HepG2 (cell line): ENCODE results near the gene C13orf46. TPM values are rescaled to one million over a fixed set of nuclear protein-coding genes. Genes with fewer than 3 reads are reported as not detected.
"Not testable (repeated sequence)": the region's sequence is repeated elsewhere in the genome, so short reads cannot be mapped to it uniquely, and the experiment has no call there.

Experiments used
- ATAC-seq: fragments of 200-7000 bp; cut with Tn5 transposase; 3 replicates; pipeline ENCODE4 v1.9.1; 2020; ENCODE audit warnings: mild to moderate bottlenecking, moderate library complexity
- BruUV-seq: library from RNA; stranded (reverse); fragments of 400-500 nt; replicated peaks from 2 replicates; lab custom pipeline; 2021; lab: Mats Ljungman, UMichigan
- CTCF ChIA-PET: fragments of 300-600 bp; formaldehyde crosslinking; extraction: SDS; loops from one replicate; lab custom pipeline; 2021; ENCODE audit warnings: low total read pairs, inconsistent platforms, low intra/inter-chr PET ratio; lab: Yijun Ruan, JAX
- POLR2A ChIA-PET: fragments of 350-600 bp; sonication (Branson Sonifier 250); formaldehyde crosslinking; loops from one replicate; lab custom pipeline; 2020; ENCODE audit warnings: antibody characterized with exemption, inconsistent platforms; lab: Yijun Ruan, JAX
- DNase-seq: peaks from one replicate; pipeline ENCODE4 v3.0.0-alpha.2; 2015; ENCODE audit warnings: low spot score
- FAIRE-seq: peaks from 3 replicates; lab custom pipeline; 2011; peaks lifted over from hg19 to GRCh38; lab: Jason Lieb, UNC
- H2AFZ ChIP-seq: one replicate; pipeline ENCODE4 v1.6.1; 2011; ENCODE audit warnings: low read length, inconsistent platforms
- H3K27ac ChIP-seq: fragments of 300-600 bp; 3 replicates; pipeline ENCODE4 v1.8.0; 2011; ENCODE audit warnings: mixed run types, mild to moderate bottlenecking, mixed read lengths, low read length, inconsistent platforms; ENCODE audit not compliant: insufficient read depth; ENCODE audit errors: extremely low read length
- H3K27me3 ChIP-seq, 2 experiments: fragments of 200-600 bp in 1 of 2; 2 replicates in 1 of 2; 3 replicates in 1 of 2; pipeline versions ENCODE4 v1.6.0 to v1.8.0; 2011; ENCODE audit warnings: low read length in 2 of 2, mild to moderate bottlenecking in 2 of 2, moderate library complexity in 2 of 2, inconsistent platforms in 1 of 2; ENCODE audit not compliant: insufficient read depth in 2 of 2, control insufficient read depth in 1 of 2
- H3K36me3 ChIP-seq, 2 experiments: fragments of 200-600 bp in 1 of 2; replicated peaks in 1 of 2; 2 replicates in 1 of 2; 3 replicates in 1 of 2; pipeline versions ENCODE4 v1.5.1 to v1.8.0; 2011; ENCODE audit warnings: low read length in 2 of 2, inconsistent platforms in 1 of 2; ENCODE audit not compliant: insufficient read depth in 2 of 2, control insufficient read depth in 1 of 2
- H3K4me1 ChIP-seq: 2 replicates; pipeline ENCODE4 v1.5.1; 2012; ENCODE audit warnings: low read length, inconsistent platforms; ENCODE audit not compliant: insufficient read depth
- H3K4me2 ChIP-seq: 2 replicates; pipeline ENCODE4 v1.6.0; 2011; ENCODE audit warnings: low read depth, low read length, inconsistent platforms
- H3K4me3 ChIP-seq, 3 experiments: fragments of 200-600 bp in 1 of 3; sonication (generic), shearing (Covaris generic) in 1 of 3; replicated peaks in 1 of 3; 2 replicates each; pipeline ENCODE4 v1.5.1; 2011 to 2016; ENCODE audit warnings: low read length in 3 of 3, inconsistent platforms in 2 of 3, low read depth in 2 of 3, mild to moderate bottlenecking in 2 of 3, control low read depth in 1 of 3, mixed read lengths in 1 of 3; ENCODE audit not compliant: insufficient read depth in 1 of 3
- H3K79me2 ChIP-seq: one replicate; pipeline ENCODE4 v1.6.1; 2011; ENCODE audit warnings: low read length, inconsistent platforms; ENCODE audit not compliant: insufficient read depth
- H3K9ac ChIP-seq: 2 replicates; pipeline ENCODE4 v1.6.0; 2011; ENCODE audit warnings: mild to moderate bottlenecking, low read depth, low read length, inconsistent platforms; ENCODE audit not compliant: insufficient read depth
- H3K9me3 ChIP-seq: 2 replicates; pipeline ENCODE4 v1.5.1; 2012; ENCODE audit warnings: mild to moderate bottlenecking, low read length
- H4K20me1 ChIP-seq: 2 replicates; pipeline ENCODE4 v1.6.0; 2011; ENCODE audit warnings: inconsistent platforms, mild to moderate bottlenecking, low read length, moderate library complexity; ENCODE audit not compliant: insufficient read depth
- BHLHE40 ChIP-seq: IDR thresholded peaks from 2 replicates; pipeline ENCODE4 v1.6.1; 2011; ENCODE audit warnings: low read length, improper control_type of control experiment
- FOSL2 ChIP-seq: sonication (generic); formaldehyde crosslinking; IDR thresholded peaks from 2 replicates; pipeline ENCODE4 v1.4.0; 2020; ENCODE audit warnings: missing genetic modification reagents
- WGBS: methylation state at CpG from one replicate; pipeline ENCODE4 v1.1.6; 2017; ENCODE audit warnings: low lambda C conversion rate; 5-methylcytosine and 5-hydroxymethylcytosine counted together
- in situ Hi-C: cut with HindIII; loops from 2 replicates; pipeline ENCODE4 v1.10.0; 2017; ENCODE audit warnings: low pct_unique_long_range_greater_than_20kb; ENCODE audit not compliant: extremely low pct_ligation_motif_present
- intact Hi-C: fragments of 100-400 bp; cut with micrococcal nuclease; formaldehyde crosslinking; loops from one replicate; pipeline ENCODE4 v1.10.0; 2022; ENCODE audit not compliant: unreplicated experiment
- polyA plus RNA-seq, 8 experiments: library from polyadenylated mRNA; depleted of rRNA in 3 of 8; stranded (reverse) in 7 of 8; unstranded in 1 of 8; fragments of >200 nt; fragmentation: Illumina TruSeq in 4 of 8; extraction: Trizol in 4 of 8; gene quantifications; 2 replicates each; pipeline versions ENCODE4 v1.2.1 to v1.2.3, GENCODE V29; 2011 to 2016; ENCODE audit warnings: low read depth in 4 of 8, missing spikeins in 1 of 8, mixed read lengths in 1 of 8; ENCODE audit not compliant: insufficient read depth in 1 of 8
- total RNA-seq, 5 experiments: library from RNA; depleted of rRNA; stranded (reverse); fragments of >200 nt; fragmentation: Illumina TruSeq; extraction: Trizol; gene quantifications; 2 replicates each; pipeline ENCODE4 v1.2.3, GENCODE V29; 2016; ENCODE audit warnings: low read depth in 1 of 5

Gene C13orf46
- total and polyA plus RNA-seq, 2 of the 13 experiments (the other 11 are each of a cell fraction or from before 2014, with no cell fraction given), result 0.01 TPM; not detected in 1

DNA sequence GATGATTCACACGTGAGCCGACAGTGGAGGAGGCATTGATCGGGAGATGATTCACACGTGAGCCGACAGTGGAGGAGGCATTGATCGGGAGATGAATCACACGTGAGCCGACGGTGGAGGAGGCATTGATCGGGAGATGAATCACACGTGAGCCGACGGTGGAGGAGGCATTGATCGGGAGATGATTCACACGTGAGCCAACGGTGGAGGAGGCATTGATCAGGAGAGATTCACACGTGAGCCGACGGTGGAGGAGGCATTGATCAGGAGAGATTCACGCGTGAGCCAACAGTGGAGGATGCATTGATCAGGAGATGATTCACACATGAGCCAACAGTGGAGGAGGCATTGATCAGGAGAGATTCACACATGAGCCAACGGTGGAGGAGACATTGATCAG is 60.0 kb downstream of the C13orf46 start:
- H3K4me1 ChIP-seq, BruUV-seq, H3K4me3 ChIP-seq, H3K79me2 ChIP-seq, H3K9ac ChIP-seq, DNase-seq, CTCF ChIA-PET, H3K27ac ChIP-seq, H3K36me3 ChIP-seq, H2AFZ ChIP-seq, ATAC-seq, in situ Hi-C loops, FAIRE-seq, intact Hi-C loops, H3K9me3 ChIP-seq, H4K20me1 ChIP-seq, POLR2A ChIA-PET, H3K4me2 ChIP-seq: not testable (repeated sequence)
- peaks cover 2 to 26% of the 10 kb centered on the region in 2 experiments; a peak in 3 of 5 replicates for H3K27me3 ChIP-seq
- WGBS, result 40% methylated on average over 22 of the region's 22 CpGs
- TF ChIP-seq BHLHE40, result peak; percentile 0; the same call in 1 of the 2 replicates

DNA sequence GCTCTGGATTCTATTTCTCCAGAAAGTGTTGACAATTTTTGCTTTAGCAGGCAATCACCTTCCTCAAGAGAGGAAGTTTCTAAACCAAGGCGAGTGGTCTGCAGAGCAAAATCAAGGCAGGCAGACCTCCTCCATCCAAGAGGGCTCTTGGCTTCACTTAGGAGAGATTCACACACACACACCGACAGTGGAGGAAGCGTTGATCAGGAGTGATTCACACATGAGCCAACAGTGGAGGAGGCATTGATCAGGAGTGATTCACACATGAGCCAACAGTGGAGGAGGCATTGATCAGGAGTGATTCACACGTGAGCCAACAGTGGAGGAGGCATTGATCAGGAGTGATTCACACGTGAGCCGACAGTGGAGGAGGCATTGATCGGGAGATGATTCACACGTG is 60.5 kb downstream of the C13orf46 start:
- DNase-seq, intact Hi-C loops, H3K27ac ChIP-seq, H3K4me3 ChIP-seq, BruUV-seq, H4K20me1 ChIP-seq, H3K9ac ChIP-seq, H3K36me3 ChIP-seq, FAIRE-seq, in situ Hi-C loops, ATAC-seq, H3K4me1 ChIP-seq, CTCF ChIA-PET, POLR2A ChIA-PET, H3K79me2 ChIP-seq, H3K4me2 ChIP-seq, H3K9me3 ChIP-seq, H2AFZ ChIP-seq: not testable (repeated sequence)
- peak; percentile 42; the same call in 1 of the 2 replicates for TF ChIP-seq BHLHE40
- peak; percentile 35; the same call in 1 of the 2 replicates for TF ChIP-seq FOSL2 (CRISPR knock-in tag)
- H3K27me3 ChIP-seq, result peaks cover 2 to 26% of the 10 kb centered on the region in 2 experiments; a peak in 3 of 5 replicates
- WGBS, result 6% methylated on average over 8 of the region's 8 CpGs
